HCT116 (cell line): ENCODE data around the gene SOX18. TPM values are rescaled to one million over a fixed set of nuclear protein-coding genes. Genes with fewer than 3 reads are reported as not detected.

Source experiments
- ATAC-seq: fragments of 200-7000 bp; cut with Tn5 transposase; 2 replicates; pipeline ENCODE4 v1.9.1; 2020; ENCODE audit warnings: mild to moderate bottlenecking, moderate library complexity
- BruUV-seq: library from RNA; stranded (reverse); fragments of 400-500 nt; replicated peaks from 2 replicates; lab custom pipeline; 2021; lab: Mats Ljungman, UMichigan
- CTCF ChIA-PET: fragments of 300-600 bp; sonication (Branson Sonifier 250); formaldehyde crosslinking; loops from one replicate; lab custom pipeline; 2021; ENCODE audit warnings: antibody characterized with exemption; lab: Charles Lee
- POLR2A ChIA-PET: fragments of 300-600, 350-600 bp; sonication (Branson Sonifier 250); formaldehyde crosslinking; loops from one replicate; lab custom pipeline; 2021; ENCODE audit warnings: antibody characterized with exemption; lab: Charles Lee
- RAD21 ChIA-PET, 2 experiments: fragments of 300-600 bp; sonication (Branson Sonifier 250); formaldehyde crosslinking; loops; one replicate each; lab custom pipeline; 2023; ENCODE audit warnings: low total read pairs in 2 of 2; ENCODE audit not compliant: uncharacterized antibody in 2 of 2, unreplicated experiment in 2 of 2, low non-redundant PET in 1 of 2; lab: Charles Lee
- DNase-seq: peaks from one replicate; pipeline ENCODE4 v3.0.0-alpha.2; 2010; ENCODE audit warnings: low read depth, low spot score
- H2AFZ ChIP-seq: fragments of 200-600 bp; shearing (Covaris generic), sonication (generic); 2 replicates; pipeline ENCODE4 v1.6.1; 2017; ENCODE audit warnings: low read depth, mixed run types, mixed read lengths, antibody characterized with exemption, low read length; ENCODE audit not compliant: poor library complexity, severe bottlenecking
- H3K27ac ChIP-seq: 2 replicates; pipeline ENCODE4 v1.5.1; 2012; ENCODE audit warnings: low read depth, low read length
- H3K27me3 ChIP-seq: fragments of 200-600 bp; sonication (generic); 2 replicates; pipeline ENCODE4 v1.6.1; 2016; ENCODE audit warnings: mixed run types, low read length, mixed read lengths; ENCODE audit not compliant: insufficient read depth
- H3K36me3 ChIP-seq, 2 experiments: fragments of 200-500 bp in 1 of 2; fragments of 200-600 bp in 1 of 2; sonication (Bioruptor generic) in 1 of 2; sonication (generic) in 1 of 2; 2 replicates each; pipeline versions ENCODE4 v1.5.1 to v1.6.1; 2014 to 2016; ENCODE audit warnings: low read length in 2 of 2, inconsistent platforms in 1 of 2, mixed read lengths in 1 of 2, mixed run types in 1 of 2; ENCODE audit not compliant: insufficient read depth in 2 of 2, control insufficient read depth in 1 of 2
- H3K4me1 ChIP-seq, 2 experiments: fragments of 200-600 bp in 1 of 2; sonication (generic) in 1 of 2; 2 replicates each; pipeline versions ENCODE4 v1.5.1 to v1.6.1; 2012 to 2017; ENCODE audit warnings: low read length in 2 of 2, inconsistent platforms in 1 of 2, mild to moderate bottlenecking in 1 of 2, mixed read lengths in 1 of 2, mixed run types in 1 of 2, moderate library complexity in 1 of 2; ENCODE audit not compliant: insufficient read depth in 2 of 2, control insufficient read depth in 1 of 2
- H3K4me2 ChIP-seq: fragments of 200-600 bp; sonication (generic); 2 replicates; pipeline ENCODE4 v1.6.1; 2017; ENCODE audit warnings: mixed run types, low read length, mixed read lengths
- H3K4me3 ChIP-seq, 2 experiments: fragments of 200-600 bp in 1 of 2; sonication (generic) in 1 of 2; replicated peaks in 1 of 2; 2 replicates each; pipeline ENCODE4 v1.5.1; 2011 to 2016; ENCODE audit warnings: low read length in 2 of 2, control low read depth in 1 of 2, low read depth in 1 of 2, mild to moderate bottlenecking in 1 of 2, mixed read lengths in 1 of 2, mixed run types in 1 of 2
- H3K79me2 ChIP-seq: fragments of 200-600 bp; sonication (generic); 2 replicates; pipeline ENCODE4 v1.6.1; 2017; ENCODE audit warnings: mild to moderate bottlenecking, mixed run types, low read length, moderate library complexity, mixed read lengths; ENCODE audit not compliant: insufficient read depth
- H3K9ac ChIP-seq: fragments of 200-600 bp; sonication (generic); 2 replicates; pipeline ENCODE4 v1.6.1; 2016; ENCODE audit warnings: low read length, mixed read lengths
- H3K9me2 ChIP-seq: fragments of 200-600 bp; sonication (generic), shearing (Covaris generic); 2 replicates; pipeline ENCODE4 v1.6.1; 2017; ENCODE audit warnings: mixed run types, mild to moderate bottlenecking, moderate library complexity; ENCODE audit not compliant: insufficient read depth
- H3K9me3 ChIP-seq, 2 experiments: fragments of 200-500 bp in 1 of 2; fragments of 200-600 bp in 1 of 2; sonication (Bioruptor generic) in 1 of 2; sonication (generic) in 1 of 2; 2 replicates each; pipeline ENCODE4 v1.6.1; 2014 to 2017; ENCODE audit warnings: low read length in 2 of 2, mixed read lengths in 2 of 2, inconsistent platforms in 1 of 2, low read depth in 1 of 2, mild to moderate bottlenecking in 1 of 2, mixed run types in 1 of 2, moderate library complexity in 1 of 2; ENCODE audit not compliant: control insufficient read depth in 1 of 2, insufficient read depth in 1 of 2
- H4K20me1 ChIP-seq: fragments of 200-600 bp; sonication (generic), shearing (Covaris generic); 2 replicates; pipeline ENCODE4 v1.6.1; 2017; ENCODE audit warnings: mixed run types, mild to moderate bottlenecking, moderate library complexity; ENCODE audit not compliant: insufficient read depth
- ATF3 ChIP-seq: IDR thresholded peaks from 2 replicates; pipeline ENCODE4 v1.6.1; 2012
- CEBPB ChIP-seq: IDR thresholded peaks from 2 replicates; pipeline ENCODE4 v1.6.1; 2012; ENCODE audit warnings: low read depth
- EGR1 ChIP-seq: IDR thresholded peaks from 2 replicates; pipeline ENCODE4 v1.6.1; 2012; ENCODE audit warnings: low read depth
- ELF1 ChIP-seq: IDR thresholded peaks from 2 replicates; pipeline ENCODE4 v1.6.1; 2012; ENCODE audit warnings: low read depth, borderline replicate concordance
- EZH2 ChIP-seq: fragments of 200-600 bp; sonication (generic); IDR thresholded peaks from 2 replicates; pipeline ENCODE4 v1.6.1; 2017; ENCODE audit warnings: antibody characterized with exemption, mixed run types
- JUND ChIP-seq: IDR thresholded peaks from 2 replicates; pipeline ENCODE4 v1.6.1; 2012
- RAD21 ChIP-seq: IDR thresholded peaks from 2 replicates; pipeline ENCODE4 v1.6.1; 2012; ENCODE audit warnings: low read depth, mild to moderate bottlenecking
- SIN3A ChIP-seq: IDR thresholded peaks from 2 replicates; pipeline ENCODE4 v1.6.1; 2012; ENCODE audit warnings: low read depth
- SRF ChIP-seq: IDR thresholded peaks from 2 replicates; pipeline ENCODE4 v1.6.1; 2012; ENCODE audit warnings: low read depth
- TCF7L2 ChIP-seq: IDR thresholded peaks from 2 replicates; pipeline ENCODE4 v1.7.0; 2011; ENCODE audit warnings: borderline replicate concordance, inconsistent platforms; ENCODE audit not compliant: insufficient read depth, insufficient read length; ENCODE audit errors: extremely low read depth
- YY1 ChIP-seq: IDR thresholded peaks from 2 replicates; pipeline ENCODE4 v1.6.1; 2011; ENCODE audit warnings: low read length, low read depth, moderate library complexity, mild to moderate bottlenecking; ENCODE audit not compliant: insufficient replicate concordance; ENCODE audit errors: extremely low read depth
- ZFX ChIP-seq: fragments of 450-650 bp; IDR thresholded peaks from 2 replicates; pipeline ENCODE4 v1.6.1; 2017
- ZNF274 ChIP-seq: fragments of 200-500 bp; sonication (Bioruptor generic); IDR thresholded peaks from 2 replicates; pipeline ENCODE4 v1.6.1; 2014; ENCODE audit warnings: mild to moderate bottlenecking, low read depth, low read length, inconsistent platforms
- intact Hi-C: fragments of 100-400 bp; cut with micrococcal nuclease; formaldehyde crosslinking; loops from 2 replicates; pipeline ENCODE4 v1.10.0; 2022
- total RNA-seq: library from RNA; stranded (reverse); gene quantifications from one replicate; pipeline ENCODE4 v1.2.1, GENCODE V29; 2021; ENCODE audit not compliant: unreplicated experiment
- TF ChIP-seq, protein P1 (sequence below): IDR thresholded peaks from 2 replicates; pipeline ENCODE4 v1.6.1; 2011; ENCODE audit warnings: mild to moderate bottlenecking, low read length, moderate library complexity; ENCODE audit not compliant: insufficient replicate concordance; ENCODE audit errors: extremely low read depth
- TF ChIP-seq, protein P2 (sequence below), 3 experiments: fragments of 200-600 bp in 1 of 3; sonication (generic) in 1 of 3; IDR thresholded peaks in 2 of 3; conservative IDR thresholded peaks in 1 of 3; 2 replicates each; pipeline ENCODE4 v1.5.1; 2012 to 2017; ENCODE audit warnings: low read depth in 2 of 3, low read length in 2 of 3, antibody characterized with exemption in 1 of 3, borderline replicate concordance in 1 of 3, control low read depth in 1 of 3, mild to moderate bottlenecking in 1 of 3, mixed read lengths in 1 of 3, mixed run types in 1 of 3, moderate library complexity in 1 of 3; ENCODE audit not compliant: insufficient read depth in 1 of 3

Gene SOX18
- total RNA-seq, 1 experiment from 2014 or later, result 3.3 TPM

GRCh38 chr20:64056639-64056888 is 7.1 kb upstream of the SOX18 start:
- POLR2A ChIA-PET, result no interaction called here
- peaks cover 9 to 32% of the 10 kb centered on the region in 2 experiments; a peak in 3 of 4 replicates for H3K4me1 ChIP-seq
- no peak overlapping the region; the same call in 1 of the 2 replicates for H3K27ac ChIP-seq
- H3K79me2 ChIP-seq, result no peaks in the 10 kb centered on the region
- H3K36me3 ChIP-seq, result no peaks in the 10 kb centered on the region
- no peak overlapping the region for H3K4me2 ChIP-seq
- DNase-seq, result no peak
- H2AFZ ChIP-seq, result no peak overlapping the region
- BruUV-seq, result no TSS peak
- ATAC-seq, result no peak
- no peaks in the 10 kb centered on the region for H3K27me3 ChIP-seq
- H3K4me3 ChIP-seq, result no peak overlapping the region
- no peak overlapping the region for H3K9ac ChIP-seq
- intact Hi-C loops, result loop anchor here (2.0 to 10.0 kb wide), 2 partner anchors 76 to 352 kb away; partner anchors contain the start of genes ARFRP1, PRPF6 and ZGPAT
- CTCF ChIA-PET, result no interaction called here
- RAD21 ChIA-PET, result no interaction called here
- TF ChIP-seq CEBPB (no peak), ZNF274 (no peak), EGR1 (no peak), JUND (no peak), SRF (no peak)
- H4K20me1 ChIP-seq, result no peaks in the 10 kb centered on the region
- no peaks in the 10 kb centered on the region for H3K9me3 ChIP-seq
- H3K9me2 ChIP-seq, result no peaks in the 10 kb centered on the region

GRCh38 chr20:64055893-64056638 is 6.6 kb upstream of the SOX18 start:
- H3K9ac ChIP-seq, result no peak overlapping the region
- no peak overlapping the region for H3K27ac ChIP-seq
- POLR2A ChIA-PET, result no interaction called here

More at GRCh38 chr20:64055893-64056638, 6.6 kb upstream of the SOX18 start:
- ChIA-PET CTCF (no interaction called here), RAD21 (no interaction called here)
- Histone ChIP-seq H4K20me1 (no peaks in the 10 kb centered on the region), H3K79me2 (no peaks in the 10 kb centered on the region), H3K4me2 (no peak overlapping the region), H3K36me3 (no peaks in the 10 kb centered on the region), H3K9me3 (no peaks in the 10 kb centered on the region), H2AFZ (no peak overlapping the region), H3K4me1 (peaks cover 9 to 32% of the 10 kb centered on the region in 2 experiments; a peak in 3 of 4 replicates), H3K4me3 (no peak overlapping the region), H3K27me3 (no peaks in the 10 kb centered on the region), H3K9me2 (no peaks in the 10 kb centered on the region)
- no TSS peak for BruUV-seq
- intact Hi-C loops, result loop anchor here (2.0 to 10.0 kb wide), 2 partner anchors 75 to 351 kb away; partner anchors contain the start of genes ARFRP1, PRPF6 and ZGPAT
- no peak for ATAC-seq
- TF ChIP-seq ZNF274 (no peak), ATF3 (no peak), YY1 (no peak), TCF7L2 (no peak), SIN3A (no peak), JUND (no peak), CEBPB (no peak), RAD21 (no peak), ELF1 (no peak), EZH2 (no peak), ZFX (no peak)
- TF ChIP-seq, protein P1, sequence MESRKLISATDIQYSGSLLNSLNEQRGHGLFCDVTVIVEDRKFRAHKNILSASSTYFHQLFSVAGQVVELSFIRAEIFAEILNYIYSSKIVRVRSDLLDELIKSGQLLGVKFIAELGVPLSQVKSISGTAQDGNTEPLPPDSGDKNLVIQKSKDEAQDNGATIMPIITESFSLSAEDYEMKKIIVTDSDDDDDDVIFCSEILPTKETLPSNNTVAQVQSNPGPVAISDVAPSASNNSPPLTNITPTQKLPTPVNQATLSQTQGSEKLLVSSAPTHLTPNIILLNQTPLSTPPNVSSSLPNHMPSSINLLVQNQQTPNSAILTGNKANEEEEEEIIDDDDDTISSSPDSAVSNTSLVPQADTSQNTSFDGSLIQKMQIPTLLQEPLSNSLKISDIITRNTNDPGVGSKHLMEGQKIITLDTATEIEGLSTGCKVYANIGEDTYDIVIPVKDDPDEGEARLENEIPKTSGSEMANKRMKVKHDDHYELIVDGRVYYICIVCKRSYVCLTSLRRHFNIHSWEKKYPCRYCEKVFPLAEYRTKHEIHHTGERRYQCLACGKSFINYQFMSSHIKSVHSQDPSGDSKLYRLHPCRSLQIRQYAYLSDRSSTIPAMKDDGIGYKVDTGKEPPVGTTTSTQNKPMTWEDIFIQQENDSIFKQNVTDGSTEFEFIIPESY, result no peak
- TF ChIP-seq, protein P2, sequence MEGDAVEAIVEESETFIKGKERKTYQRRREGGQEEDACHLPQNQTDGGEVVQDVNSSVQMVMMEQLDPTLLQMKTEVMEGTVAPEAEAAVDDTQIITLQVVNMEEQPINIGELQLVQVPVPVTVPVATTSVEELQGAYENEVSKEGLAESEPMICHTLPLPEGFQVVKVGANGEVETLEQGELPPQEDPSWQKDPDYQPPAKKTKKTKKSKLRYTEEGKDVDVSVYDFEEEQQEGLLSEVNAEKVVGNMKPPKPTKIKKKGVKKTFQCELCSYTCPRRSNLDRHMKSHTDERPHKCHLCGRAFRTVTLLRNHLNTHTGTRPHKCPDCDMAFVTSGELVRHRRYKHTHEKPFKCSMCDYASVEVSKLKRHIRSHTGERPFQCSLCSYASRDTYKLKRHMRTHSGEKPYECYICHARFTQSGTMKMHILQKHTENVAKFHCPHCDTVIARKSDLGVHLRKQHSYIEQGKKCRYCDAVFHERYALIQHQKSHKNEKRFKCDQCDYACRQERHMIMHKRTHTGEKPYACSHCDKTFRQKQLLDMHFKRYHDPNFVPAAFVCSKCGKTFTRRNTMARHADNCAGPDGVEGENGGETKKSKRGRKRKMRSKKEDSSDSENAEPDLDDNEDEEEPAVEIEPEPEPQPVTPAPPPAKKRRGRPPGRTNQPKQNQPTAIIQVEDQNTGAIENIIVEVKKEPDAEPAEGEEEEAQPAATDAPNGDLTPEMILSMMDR (IDR thresholded peaks at IDR 0.05 in 2 of 3, conservative IDR thresholded peaks at IDR 0.05 in 1 of 3; ENCODE audit: borderline replicate concordance in 1 of 3, insufficient read depth in 1 of 3, low read depth in 2 of 3, low read length in 2 of 3), result no peak
- DNase-seq, result no peak
